Activated CD4-positive, alpha-beta T cell treated with anti-CD3 and anti-CD28 coated beads, Interleukin-2, Interleukin-4, amounts not matched to agents 100 ng/mL and 50 ng/mL, durations not matched to agents 16 hours and 8 hours (primary cell): Measurements from ENCODE around the gene PPM1J.
"Not testable (repeated sequence)": the region's sequence is repeated elsewhere in the genome, so short reads cannot be mapped to it uniquely, and the experiment has no call there.

ENCODE experiments used
- DNase-seq: peaks from one replicate; pipeline ENCODE4 v3.0.0-alpha.2; 2020; ENCODE audit warnings: low spot score

Gene PPM1J, protein sequence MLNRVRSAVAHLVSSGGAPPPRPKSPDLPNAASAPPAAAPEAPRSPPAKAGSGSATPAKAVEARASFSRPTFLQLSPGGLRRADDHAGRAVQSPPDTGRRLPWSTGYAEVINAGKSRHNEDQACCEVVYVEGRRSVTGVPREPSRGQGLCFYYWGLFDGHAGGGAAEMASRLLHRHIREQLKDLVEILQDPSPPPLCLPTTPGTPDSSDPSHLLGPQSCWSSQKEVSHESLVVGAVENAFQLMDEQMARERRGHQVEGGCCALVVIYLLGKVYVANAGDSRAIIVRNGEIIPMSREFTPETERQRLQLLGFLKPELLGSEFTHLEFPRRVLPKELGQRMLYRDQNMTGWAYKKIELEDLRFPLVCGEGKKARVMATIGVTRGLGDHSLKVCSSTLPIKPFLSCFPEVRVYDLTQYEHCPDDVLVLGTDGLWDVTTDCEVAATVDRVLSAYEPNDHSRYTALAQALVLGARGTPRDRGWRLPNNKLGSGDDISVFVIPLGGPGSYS

DNA sequence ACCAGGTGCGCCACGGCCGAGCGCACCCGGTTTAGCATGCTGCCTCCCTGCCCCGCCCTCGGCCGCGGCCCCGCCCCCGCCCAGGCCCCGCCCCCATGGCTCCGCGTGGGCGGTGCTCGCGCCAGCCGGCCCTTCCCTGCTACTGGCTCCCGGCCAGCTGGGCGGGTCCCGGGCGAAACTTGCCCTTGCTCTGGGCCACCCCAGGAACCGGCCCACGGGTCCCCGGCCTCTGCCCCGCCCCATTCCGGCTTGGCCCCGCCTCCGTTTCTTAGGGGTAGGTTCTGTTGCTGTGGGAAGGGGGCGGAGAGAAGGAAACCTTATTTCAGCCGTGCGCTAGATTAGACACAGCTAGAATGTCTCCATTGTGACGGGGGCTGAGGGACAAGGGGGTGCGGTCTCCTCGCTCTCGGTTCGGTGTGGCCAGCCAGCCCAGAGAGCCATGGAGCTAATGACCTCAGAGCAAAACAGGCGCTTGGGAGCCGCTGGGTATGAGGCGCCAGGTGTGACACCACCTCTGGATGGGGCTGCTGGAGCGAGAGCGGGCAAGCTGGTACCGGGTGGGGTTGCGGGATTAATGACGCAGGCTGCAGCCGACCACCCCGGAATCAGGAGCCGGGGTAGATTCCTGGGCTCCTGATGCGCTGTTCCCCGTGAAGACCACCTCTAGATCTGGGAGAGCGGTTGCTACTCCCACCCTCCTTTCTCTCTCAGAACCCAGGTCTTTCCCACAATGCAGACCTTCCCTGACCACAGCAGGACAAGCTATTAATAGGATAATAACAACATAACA lies at the start of gene PPM1J:
Gene PPM1J, minus strand, starts transcription at position 69 of the 790 bp plus-strand sequence. Its CDS starts 31 bp downstream, at position 38.
- DNase-seq: peak; percentile 96

DNA sequence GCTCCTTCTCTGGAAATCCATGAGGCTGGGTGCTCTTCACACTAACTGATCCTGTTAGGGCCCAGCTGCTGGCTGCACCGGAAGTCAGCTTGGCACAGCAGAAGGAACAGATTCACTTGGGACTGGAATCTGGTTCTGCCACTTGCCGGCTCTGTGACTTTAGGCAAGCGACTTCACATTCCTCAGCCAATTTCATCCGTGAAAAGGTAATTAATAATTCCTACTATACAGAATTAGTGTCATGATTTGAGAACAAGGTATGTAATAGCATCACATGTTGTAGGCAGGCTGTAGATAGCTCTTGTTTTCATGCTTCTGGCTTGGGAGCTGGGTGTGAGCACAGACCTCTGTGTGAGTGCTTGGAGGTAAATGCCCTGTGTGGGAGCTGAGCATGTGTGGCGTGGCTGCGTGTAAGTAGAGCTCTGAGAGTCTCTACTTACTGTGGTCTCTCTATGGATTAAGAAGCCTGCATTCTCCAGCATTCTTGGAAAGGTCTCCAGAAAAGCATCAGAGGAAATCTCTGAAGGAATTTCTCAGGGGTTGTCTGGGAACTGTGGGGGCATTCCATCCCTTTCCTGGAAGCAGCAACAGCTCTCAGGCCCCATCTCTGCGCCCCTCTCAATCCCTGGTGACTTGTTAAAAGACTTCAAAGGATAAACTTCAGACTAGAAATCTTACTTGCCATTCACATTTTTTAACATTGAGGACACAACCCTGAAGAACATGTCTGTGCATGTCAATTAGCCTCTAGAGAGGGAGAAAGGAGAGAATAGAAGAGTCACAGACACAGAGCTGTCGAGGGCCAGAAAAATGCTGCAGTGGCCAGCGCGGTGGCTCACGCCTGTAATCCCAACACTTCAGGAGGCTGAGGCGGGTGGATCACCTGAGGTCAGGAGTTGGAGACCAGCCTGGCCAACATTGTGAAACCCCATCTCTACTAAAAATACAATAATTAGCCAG lies 47.7 kb upstream of the PPM1J start:
- DNase-seq: no peak

DNA sequence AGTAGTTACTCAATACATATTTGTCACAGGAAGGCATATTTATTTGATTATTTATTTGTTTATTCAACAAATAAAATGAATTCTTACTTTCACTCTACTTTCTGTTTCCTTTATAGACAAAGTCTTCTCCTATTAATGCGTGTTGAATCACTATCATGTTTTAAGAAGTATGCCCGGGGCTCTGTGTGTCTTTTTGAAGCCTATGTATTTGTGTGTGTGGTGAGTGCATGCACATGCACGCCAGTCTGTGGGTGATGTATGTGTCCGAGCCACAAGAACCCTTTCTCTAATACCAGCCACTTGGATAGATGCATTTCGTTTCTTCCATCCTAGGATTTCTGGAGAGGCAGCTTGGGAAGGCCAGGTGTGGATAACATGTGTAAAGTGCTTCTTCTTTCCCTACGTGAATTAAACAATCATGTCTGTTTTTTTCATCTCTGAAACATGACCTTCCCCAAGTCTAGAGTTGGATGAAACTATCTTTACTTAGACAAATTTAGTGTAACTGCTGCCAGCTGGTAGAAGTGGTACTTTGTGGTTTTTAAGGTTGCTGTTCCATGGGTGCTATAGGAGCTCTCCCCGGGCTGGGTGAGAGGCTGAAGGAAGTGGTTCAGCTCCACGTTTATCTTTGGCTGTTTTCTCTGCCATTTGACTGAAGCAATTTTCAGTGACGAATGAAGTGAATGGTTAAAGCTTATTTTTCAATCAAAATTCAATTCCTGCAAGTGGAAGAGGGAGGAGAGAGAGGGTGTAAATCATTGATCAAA lies 46.8 kb upstream of the PPM1J start:
- DNase-seq: no peak

DNA sequence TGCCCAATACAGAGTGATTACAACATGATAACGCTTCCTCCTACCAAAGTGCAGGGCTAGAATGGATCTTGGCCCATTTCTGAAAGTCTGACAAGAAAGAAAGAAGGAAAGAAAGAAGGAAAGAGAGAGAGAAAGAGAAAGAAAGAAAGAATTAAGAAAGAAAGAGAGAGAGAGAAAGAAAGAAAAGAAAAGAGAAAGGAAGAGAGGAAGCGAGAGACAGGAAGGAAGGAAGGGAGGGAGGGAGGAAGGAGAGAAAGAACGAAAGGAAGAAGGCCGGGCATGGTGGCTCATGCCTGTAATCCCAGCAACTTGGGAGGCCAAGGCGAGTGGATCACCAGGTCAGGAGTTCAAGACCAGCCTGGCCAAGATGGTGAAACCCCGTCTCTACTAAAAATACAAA lies 44.1 kb upstream of the PPM1J start:
- DNase-seq: no peak

DNA sequence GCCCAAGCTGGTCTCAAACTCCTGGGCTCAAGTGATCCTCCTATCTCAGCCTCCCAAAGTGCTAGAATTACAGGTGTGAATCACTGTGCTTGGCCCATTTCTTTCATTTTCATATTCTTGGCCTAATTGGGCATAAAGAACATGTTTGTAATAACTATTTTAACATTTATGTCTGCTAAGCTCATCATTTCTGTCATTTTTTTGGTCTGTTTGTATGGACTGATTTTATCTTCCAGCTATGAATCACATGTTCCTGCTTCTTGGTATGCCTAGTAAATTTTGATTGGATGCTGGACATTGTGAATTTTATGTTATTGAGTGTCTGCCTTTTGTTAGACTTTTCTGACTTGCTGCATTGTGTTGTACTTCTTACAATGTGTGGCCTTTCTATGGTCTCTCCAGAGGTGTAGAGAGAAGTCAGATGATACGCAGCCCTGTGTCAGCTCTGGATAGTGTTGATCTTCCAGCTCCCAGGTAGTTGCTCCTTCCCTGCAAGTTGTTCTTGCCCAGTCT lies 39.0 kb upstream of the PPM1J start:
- DNase-seq: no peak

DNA sequence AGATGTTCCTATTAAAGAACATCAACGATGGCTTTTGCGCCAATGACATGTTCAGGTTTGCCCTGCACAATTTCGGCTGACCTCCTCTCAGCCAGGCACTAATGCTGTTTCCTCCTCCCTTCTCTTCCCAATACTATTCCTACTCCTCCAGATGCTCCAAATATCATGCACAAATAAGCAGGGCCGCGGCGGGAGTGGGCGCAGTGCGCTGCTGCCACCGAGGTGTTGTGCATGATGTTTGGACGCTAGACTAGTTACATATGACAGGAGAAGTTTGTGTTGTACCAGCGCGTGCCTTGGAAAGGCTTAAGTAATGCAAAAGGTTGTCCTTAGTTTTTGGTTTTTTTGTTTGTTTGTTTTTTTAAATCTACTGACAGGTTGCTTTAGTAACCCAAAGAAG lies 33.3 kb upstream of the PPM1J start:
- DNase-seq: no peak

DNA sequence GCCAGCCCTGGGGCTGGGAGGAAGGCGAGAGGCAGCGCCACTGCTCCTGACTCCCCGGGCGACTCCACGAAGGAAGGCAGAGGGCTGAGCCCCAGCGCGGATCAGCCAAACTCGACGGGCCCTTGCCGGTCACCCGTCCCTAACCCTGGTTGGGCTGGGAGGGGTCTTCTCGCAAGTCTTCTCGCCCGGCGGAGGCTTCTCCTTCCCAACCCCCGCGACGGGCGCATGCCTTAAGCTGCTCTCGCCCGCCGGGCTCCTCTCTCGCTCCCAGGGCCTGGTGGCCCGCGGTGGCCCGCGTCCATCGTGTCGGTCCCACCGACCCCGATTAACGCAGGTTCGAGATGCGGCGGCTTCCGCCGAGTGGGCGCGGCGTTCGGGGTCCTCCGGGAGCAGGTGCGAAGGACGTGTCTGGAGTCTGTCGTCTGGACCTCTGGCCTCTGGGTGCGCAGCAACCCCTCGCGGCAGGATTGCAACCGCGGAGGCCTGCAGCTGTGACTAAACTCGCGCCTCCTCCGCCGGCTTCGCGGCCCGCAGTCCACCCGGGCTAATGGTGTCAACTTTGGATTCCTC lies 29.0 kb upstream of the PPM1J start:
- no peak for DNase-seq

DNA sequence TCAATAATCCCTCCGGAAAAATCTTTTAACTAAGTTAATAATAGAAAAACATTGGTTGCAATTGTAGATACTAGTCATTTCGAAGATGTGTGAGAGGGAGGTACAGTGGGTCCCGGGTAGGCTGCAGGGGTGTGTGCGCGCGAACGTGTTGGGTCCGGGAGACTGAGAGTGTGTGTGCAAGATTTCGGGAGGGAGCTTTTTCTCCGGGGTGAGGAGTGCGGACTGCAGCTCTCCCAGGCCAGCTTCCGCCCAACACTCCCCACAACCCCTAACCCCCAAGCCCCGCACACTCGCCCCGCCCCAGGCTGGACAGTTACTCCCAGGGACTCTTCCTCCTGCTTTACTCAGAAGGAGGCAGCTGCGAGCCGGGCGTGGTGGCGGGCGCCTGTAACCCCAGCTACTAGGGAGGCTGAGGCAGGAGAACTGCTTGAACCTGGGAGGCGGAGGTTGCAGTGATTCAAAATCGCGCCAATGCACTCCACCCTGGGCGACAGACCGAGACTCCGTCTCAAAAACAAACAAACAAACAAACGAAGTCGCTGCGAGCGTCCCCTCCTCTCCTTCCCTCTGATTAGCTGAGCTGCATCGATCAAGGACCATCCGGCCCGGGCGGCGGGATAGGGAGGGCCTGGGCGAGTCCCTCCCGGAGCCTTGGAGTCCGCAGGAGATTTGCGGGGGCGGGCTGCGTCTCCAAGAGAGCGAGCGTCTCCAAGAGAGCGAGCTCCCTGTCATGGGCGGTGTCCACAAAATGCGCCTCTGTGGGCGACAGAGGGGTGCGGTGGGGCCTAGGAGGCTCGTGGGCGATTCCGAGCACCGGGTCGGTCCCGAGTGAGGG lies 28.3 kb upstream of the PPM1J start:
- DNase-seq: no peak

DNA sequence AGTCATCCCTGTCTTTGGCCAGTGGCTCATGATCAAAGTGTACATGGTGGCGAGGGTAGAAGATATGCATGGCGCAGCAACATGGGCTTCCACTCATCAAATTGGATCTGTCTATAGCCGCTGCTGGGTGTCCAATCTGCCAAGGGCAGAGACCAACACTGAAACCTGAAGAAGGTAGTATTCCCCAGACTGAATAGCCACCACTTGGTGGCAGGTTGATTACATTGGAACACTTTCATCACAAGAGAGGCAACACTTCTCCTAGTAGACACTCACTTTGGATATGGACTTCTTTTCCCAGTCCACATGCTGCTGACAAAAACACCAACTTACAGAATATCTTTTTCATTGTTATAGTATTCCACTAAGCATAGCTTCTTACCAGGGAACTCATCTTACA lies 22.4 kb upstream of the PPM1J start:
- no peak for DNase-seq

DNA sequence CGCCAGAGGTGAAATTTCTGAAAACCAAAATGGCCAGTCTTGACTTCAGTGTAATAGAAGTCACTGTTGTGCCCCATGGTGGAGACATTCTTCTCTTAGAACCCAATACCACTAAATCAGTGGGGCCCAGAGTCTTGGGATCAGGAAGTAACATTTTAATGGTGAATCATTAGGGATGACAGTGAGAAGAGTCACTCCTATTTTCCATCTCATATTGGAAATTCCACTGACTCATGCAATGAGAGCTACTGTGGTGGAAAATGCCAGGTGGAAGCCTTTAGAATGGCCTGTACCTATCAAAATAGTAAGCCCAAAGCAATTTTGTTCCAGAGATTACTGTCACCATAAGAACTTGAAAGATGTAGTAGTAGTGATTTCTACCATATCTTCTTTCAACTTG lies 20.6 kb upstream of the PPM1J start:
- DNase-seq: no peak

DNA sequence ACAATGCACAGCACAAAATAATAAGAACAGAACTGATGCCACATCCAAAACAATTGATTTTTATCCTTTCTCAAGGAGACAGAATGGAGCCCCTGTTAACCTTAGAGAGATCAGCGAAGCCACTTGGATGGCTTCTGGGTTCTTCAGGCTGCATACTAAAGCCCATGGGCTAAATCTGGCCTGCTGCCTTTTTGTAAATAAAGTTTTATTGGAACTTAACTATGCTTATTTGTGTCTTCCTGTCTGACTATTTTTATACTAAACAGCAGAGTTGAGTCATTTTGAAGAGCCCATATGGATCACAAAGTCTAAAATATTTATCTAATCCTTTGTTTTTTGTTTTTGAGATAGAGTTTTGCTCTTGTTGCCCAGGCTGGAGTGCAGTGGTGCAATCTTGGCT lies 16.3 kb upstream of the PPM1J start:
- DNase-seq: no peak

DNA sequence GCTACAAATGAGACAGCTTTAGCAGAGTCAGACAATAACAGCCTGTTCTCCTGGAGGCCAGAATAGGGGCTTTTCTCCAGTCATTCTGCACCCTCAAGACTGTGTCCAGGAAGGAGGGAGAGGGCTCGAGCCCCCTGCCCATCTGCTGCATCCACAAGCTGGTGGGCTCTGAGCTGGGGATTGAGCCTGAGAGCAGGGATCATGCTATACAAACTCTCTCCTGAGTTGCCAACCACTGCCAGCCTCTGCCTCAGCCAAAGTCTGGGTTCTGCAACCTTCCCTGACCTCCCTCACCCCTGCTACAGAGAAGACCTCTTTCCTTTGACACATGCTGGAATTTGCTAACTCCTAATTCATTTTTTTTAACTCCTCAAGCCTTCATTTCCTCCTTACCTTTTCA lies 14.8 kb upstream of the PPM1J start:
- no peak for DNase-seq

DNA sequence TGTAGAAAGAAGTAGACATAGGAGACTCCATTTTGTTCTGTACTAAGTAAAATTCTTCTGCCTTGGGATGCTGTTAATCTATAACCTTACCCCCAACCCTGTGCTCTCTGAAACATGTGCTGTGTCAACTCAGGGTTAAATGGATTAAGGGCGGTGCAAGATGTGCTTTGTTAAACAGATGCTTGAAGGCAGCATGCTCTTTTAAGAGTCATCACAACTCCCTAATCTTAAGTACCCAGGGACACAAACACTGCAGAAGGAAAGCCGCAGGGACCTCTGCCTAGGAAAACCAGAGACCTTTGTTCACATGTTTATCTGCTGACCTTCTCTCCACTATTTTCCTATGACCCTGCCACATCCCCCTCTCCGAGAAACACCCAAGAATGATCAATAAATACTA lies 13.9 kb upstream of the PPM1J start:
- DNase-seq: not testable (repeated sequence)

DNA sequence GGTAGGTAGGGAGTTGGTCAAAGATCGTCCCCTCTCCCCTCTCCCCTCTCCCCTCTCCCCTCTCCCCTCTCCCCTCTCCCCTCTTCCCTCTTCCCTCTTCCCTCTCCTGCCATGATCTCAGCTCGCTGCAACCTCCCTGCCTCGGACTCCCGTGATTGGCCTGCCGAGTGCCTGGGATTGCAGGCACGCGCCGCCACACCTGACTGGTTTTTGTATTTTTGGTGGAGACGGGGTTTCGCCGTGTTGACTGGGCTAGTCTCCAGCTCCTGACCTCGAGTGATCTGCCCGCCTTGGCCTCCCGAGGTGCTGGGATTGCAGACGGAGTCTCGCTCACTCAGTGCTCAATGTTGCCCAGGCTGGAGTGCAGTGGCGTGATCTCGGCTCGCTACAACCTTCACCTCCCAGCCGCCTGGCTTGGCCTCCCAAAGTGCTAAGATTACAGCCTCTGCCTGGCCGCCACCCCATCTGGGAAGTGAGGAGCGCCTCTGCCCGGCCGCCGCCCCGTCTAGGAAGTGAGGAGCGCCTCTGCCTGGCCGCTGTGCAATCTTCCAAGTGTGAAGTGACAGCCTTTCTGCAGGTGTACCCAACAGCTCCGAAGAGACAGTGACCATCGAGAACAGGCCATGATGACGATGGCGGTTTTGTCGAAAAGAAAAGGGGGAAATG lies 13.3 kb upstream of the PPM1J start:
- not testable (repeated sequence) for DNase-seq

DNA sequence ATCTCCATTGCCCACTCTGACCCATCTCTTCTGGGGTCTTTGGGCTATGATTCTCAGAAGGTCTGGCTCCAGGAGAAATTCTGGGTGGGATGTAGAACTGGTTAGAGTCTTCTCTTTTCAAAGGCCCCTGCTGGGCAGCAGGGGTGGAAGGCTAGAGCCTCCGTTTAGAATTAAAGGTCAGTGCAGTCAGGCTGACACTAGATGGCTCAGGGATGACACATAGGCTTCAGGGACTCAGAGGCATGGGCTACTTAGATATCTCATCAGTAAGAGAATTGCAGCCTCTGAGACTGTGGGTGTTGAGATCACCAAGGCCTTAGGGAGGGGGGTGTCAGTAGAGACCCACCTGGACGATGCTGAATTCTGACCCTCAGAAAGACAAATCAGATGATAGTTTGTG lies 12.6 kb upstream of the PPM1J start:
- no peak for DNase-seq

DNA sequence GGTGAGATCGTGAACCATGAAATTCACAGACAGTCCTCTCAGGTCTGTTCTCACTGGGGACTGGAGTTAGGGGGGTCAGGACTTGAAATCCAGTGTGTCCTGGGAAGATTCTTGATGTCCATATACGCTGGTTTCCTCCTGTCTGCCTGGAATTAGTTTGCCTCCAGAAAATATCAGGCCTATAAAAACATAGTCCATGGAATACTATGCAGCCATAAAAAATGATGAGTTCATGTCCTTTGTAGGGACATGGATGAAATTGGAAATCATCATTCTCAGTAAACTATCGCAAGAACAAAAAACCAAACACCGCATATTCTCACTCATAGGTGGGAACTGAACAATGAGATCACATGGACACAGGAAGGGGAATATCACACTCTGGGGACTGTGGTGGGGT lies 9.1 kb upstream of the PPM1J start:
- DNase-seq: not testable (repeated sequence)

DNA sequence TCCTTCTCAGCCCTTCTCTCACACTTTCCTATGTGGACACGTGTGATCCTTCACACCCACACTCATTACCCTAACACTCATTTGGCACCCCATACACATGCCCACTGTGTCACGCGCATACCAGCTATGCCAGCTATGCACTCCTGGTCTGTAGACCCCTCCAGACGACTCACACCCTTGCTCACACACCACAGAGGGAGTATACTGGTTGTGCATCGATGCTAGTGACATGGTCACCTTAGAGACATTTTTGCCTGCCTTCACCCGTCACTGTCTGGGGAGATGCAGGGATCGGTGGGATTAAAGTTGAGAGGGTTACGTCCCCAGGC lies 8.3 kb upstream of the PPM1J start:
- no peak for DNase-seq

DNA sequence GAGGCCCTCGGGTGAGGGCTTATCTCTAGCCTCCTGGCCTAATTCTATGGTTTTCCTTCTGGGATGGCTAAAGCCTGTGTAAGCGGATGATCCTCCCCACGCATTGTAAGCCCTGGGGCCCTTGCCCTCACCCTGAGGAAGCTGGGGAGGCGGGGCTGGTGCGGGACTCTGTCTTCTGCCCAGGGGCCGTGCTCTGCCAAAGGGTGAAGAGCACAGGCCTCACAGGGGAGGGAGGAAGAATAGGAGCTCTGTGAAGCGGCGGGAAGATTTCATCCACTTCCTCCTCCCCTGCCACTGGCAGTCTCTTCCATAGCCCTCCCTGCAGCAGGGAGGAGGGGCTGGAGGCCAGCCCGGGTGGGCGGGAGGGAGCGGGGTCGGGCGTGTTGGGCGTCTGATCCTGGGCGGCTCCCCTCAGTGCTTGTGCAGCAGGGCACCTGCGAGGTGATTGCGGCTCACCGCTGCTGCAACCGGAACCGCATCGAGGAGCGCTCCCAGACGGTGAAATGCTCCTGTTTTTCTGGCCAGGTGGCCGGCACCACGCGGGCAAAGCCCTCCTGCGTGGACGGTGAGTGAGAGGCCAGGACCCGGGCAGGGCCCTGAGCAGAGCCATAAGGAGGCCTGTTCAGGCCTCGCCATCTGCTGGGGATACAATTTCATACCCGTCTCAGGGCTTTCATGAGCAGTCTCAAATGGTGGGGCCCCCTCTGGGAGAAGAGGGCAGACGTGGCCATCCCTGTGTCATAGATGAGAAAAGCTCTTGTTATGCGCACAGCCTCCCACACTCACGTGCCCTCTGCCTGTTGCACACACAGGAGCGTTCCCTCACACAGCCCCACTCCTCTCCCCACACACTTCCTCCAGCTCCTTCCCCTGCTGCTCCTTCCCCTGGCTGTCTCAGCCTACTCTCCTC lies 7.7 kb upstream of the PPM1J start:
- no peak for DNase-seq
